Cortex of kidney (tissue), 1 donor: ENCODE results near the gene CACNG3.

ENCODE experiments used
- DNase-seq: peaks from one replicate; lab custom pipeline; 2025; lab: John Stamatoyannopoulos, UW

The CACNG3 gene

DNA sequence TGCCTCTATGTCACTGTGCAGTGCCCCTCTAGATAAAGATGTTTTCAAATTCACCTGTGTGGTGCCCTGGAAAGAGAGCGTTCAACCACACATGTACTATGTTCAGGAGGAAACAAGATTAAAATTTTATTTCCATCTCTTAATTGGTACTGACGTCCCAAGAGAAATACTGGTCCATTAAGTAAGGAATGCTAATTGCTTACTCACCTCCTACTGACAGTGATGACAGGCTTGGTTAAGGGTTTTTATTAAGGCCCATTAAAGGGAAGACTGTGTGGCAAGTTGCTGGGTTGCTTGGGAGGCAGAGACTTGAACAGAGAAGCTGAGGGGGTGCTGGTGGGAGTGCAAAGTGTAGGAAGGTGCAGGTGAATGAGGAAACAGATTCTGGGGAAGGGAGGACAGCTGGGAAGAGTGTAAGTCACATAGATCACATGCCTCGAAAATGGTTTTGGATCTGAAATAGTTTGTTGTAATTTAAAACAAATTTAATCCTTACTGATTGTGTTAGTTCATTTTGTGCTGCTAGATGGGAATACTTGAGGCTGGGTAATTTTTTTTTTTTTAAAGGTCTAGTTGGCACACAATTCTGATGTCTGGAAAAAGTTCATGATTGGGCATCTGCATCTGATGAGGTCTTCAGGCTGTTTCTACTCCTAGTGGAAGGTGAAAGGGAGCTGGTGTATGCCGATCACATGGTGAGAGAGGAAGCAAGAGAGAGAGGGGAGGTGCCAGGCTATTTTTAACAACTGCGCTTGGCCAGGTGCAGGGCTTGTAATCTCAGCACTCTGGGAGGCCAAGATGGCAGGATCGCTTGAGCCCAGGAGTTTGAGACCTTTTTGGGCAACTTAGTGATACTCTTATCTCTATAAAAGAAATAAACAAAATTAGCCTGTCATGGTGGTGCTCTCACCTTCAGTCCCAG lies 140.5 kb downstream of the CACNG3 start:
- DNase-seq = no peak

DNA sequence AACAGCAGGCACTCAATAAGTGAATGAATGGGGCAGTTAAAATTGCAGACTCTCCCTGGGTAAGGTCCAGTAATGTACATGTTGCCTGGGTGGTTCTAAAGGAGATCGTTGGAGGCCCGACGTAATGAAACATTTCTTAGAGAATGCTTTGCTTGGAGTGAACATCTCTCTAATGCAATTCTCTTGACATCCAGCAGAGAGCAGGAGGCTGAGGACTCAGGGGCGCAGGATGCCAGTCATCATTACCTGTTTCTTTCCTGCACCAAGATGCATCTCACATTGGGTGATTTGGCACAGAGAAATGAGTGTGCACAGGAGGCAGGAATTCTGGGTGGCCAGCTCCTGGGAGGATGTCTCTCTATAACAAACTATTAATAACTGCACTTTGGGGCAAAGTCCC lies 152.9 kb downstream of the CACNG3 start:
- DNase-seq = no peak
